Hepatocyte (in vitro differentiated cells): ENCODE measurements around the gene ABR.

ENCODE experiments used
- CTCF ChIP-seq: fragments of 200-600 bp; sonication (generic); IDR thresholded peaks from 2 replicates; pipeline ENCODE4 v1.5.1; 2016; ENCODE audit warnings: antibody characterized with exemption, mild to moderate bottlenecking; ENCODE audit not compliant: poor library complexity
- EZH2phosphoT487 ChIP-seq: fragments of 200-600 bp; sonication (generic); IDR thresholded peaks from one replicate; pipeline ENCODE4 v1.6.1; 2018; ENCODE audit warnings: antibody characterized with exemption, mild to moderate bottlenecking, low read depth, moderate library complexity; ENCODE audit not compliant: unreplicated experiment, severe bottlenecking

DNA sequence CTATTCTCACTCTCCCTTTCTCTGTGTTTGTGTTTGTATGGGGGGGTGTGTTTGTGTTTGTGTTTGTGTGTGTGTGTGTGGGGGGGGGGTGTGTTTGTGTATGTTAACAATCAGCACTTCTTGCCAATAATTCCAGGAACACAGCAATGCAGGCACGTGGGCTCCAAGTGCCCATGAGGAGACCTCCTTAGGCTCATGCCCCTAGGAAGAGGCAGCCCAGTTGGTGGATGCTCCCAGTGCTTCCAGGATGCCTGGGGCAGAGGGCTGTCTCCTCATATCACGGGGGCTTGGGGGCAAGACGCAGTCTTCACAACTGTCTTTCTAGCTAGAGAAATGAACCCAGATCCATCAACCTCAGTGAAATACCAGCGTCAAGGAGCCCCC is 9.9 kb downstream of the ABR start:
- no peak for TF ChIP-seq CTCF
- TF ChIP-seq EZH2phosphoT487, result no peak
